GM19372 (cell line): ENCODE results near the gene INSYN2B.

Experiments used
- ATAC-seq: cut with Tn5 transposase; IDR thresholded peaks from one replicate; pipeline ENCODE4 v1.9.1; 2021; ENCODE audit warnings: mild to moderate bottlenecking, low read depth, moderate library complexity; ENCODE audit not compliant: unreplicated experiment

Gene INSYN2B

DNA sequence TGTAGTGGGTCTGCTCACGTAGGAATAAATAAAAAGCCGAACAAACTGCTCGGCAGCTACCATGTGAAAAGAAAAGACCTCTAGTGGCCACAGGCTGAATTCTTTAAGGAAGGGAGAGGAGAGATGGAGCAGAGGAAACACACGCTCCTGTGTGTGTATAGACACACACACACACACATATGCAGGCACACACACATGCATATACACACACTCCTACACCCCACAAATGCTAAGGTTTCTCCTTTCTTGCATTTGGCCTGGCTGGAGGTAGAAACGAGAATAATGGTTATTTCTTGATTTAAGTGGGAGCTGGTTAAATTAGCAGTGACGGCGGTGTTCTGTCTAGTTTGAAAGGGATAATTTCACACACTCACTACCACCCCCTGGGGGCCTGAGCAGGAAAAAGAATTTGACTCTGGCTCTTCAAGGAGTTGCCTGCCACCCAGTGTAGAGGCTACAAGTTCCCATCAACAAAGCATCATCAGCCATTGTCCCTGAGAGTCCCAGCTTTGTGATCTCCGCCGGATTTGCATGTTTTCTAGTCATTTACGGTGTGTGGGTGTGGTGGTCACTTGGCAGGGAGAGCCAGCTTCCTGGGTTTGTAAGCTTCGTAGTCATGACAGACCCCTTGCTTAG is at the start of gene INSYN2B:
Gene INSYN2B (minus strand): TSS at position 78 of the 636 bp plus-strand sequence. CDS start 96,597 bp downstream, outside the sequence.
- ATAC-seq: no peak

DNA sequence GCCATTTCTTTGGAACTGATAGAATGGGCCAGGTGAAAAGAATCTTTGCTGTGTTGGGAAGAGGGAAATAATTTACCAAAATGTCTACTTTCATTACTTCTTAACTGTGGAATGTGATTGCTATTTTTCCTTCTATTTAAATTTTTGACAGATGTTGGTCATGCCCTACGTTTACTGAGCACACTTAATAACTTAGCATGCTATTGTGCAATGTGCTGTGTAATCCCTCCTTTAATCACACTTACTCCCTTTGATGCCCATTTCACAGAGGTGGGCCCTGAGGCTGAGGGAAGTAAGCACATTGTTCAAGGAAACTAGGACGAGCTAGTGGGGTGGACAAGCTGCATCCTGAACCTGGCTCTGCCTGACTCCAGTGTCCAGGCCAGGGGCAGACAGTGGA is 47.8 kb upstream of the INSYN2B start:
- ATAC-seq: no peak

DNA sequence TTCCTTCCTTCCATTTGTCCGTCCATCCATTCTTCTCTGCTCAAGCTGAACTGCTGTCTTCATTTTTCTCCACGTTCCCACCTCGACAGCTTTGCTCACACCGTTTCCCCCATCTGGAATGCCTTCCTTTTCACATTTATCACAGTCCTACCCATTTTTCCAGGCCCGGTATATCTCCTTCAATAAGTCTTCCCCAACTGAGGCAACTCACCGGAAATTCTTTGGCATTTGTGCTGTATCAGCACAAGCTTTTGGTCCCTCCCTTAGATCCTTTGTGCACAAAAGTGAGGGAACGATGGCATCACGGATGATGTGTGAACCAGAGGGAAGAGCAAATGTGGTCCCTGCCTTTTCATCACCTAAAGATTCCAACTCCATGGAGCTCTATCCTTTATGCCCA is 45.6 kb upstream of the INSYN2B start:
- ATAC-seq: no peak

DNA sequence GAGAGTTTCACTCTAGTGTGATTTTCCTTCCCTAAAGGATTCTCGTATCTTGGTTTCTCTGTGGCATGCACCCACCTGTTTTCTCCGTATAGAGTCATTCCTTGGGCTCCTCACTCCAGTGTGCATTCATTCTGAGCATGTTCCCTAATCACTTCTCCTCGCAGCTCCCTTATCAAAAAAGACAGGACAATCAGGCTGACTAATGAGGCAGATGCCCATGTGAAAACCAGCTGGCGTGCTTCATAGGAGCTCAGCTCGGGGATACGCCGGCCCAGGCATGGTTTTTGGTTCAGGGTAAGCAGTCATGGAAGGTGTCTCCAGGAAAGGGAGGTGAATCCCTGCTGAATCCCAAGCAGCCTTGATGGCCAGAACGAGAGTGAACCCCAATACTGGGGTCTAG is 41.2 kb upstream of the INSYN2B start:
- ATAC-seq: no peak

DNA sequence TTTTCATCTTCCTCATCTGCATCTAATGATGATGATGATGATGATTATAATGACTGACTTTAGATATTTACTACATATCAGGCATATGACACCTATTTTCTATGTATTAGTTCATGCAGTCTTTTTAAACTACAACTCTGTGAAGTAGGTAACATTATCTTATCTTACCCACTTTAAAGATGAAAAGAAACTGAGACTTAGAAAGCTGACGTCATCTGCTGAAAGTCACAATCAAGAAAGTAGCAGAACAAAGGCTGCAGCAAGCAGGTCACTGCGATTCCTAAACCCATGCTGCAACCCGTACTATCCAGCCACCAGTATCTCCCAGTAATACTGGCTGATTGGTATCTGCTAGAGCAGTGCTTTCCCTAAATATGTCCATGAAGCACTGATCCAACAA is 40.1 kb upstream of the INSYN2B start:
- no peak for ATAC-seq

DNA sequence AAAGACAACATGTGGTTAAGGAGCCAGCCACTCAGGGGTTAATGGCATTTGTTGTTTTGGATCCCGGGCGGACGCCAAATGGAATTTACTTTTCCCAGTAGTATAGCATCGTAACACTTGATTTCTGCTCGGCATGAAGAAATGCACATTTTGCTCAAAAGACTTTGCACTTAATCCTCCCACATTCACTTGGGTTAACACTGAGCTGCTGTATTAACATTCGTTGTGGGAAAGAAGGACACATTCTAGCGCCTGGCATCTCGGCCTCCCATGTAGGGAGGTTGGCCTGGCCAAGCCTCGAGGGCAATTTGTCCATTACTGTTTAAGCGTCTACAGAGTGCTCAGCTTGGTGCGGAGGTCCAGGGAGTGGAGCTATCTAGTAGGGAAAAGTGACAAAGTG is 32.3 kb upstream of the INSYN2B start:
- ATAC-seq: no peak

DNA sequence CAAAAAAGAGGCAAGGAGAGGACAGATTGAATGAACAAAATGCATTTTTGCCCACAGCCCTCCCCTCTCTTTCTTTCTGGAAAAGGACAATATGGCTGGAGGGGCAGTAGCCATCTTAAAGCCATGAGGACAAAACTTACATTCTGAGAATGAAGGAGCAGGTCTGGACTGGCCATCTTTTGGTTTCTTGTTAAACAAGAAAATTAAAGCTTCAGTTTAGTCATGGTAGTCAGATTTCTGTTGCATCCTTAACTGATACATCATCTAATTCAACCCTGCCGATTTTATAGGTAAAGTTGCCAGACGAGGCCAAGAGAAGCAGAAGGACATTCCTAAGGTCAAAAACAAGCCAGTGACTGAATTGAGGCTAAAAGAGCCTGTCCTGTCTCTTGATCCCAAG is 31.5 kb upstream of the INSYN2B start:
- ATAC-seq: no peak

DNA sequence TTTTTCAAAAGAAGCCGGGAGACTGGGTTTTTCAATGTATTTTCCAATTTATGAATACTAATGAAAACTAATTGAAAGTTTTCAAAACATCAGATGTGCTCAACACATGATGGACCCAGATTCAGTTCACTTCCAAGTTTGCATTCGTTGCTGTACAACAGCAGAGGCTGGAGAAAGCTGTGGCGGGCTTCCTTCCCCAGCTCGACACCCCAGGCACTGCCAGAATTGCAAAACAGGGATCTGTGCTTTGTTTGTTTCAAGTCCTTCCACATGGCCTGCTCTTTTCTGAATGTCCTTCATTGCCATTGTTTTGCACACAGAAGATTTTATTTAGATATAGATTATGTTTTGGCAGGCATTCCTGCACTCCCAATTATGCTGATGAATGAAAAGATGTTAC is 30.3 kb upstream of the INSYN2B start:
- ATAC-seq: no peak

DNA sequence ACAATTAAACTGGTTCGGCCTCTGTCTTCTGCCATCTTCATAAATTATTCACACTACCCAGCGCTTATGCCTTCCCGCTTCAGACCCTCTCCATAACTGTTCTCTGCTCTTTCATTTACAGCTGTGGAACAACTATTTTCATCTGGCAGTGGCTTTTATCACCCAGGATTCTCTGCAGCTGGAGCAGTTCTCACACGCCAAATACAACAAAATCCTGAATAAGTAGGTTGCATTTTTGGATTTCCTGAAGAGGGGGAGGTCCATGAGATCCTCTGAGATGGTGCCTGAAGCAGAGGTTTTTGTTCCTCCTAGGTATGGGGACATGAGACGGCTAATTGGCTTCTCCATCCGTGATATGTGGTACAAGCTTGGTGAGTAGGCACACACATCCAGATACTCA is 28.1 kb upstream of the INSYN2B start:
- ATAC-seq: no peak

DNA sequence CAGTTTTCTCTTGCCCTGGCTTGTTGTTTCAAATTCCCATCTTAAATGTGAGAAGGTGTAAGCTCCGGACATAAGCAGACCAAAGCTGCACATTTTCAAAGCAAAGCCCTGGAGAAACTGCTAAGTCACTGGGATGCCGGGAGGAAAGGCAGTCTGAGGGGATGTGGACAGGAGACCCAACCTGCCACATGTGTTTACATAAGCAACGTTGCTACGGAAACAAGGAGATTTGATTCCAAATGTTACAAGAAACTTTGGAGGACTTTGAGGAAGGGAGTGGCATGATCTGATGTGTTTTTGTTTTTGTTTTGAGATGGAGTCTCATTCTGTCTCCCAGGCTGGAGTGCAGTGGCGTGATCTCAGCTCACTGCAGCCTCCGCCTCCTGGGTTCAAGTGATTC is 25.7 kb upstream of the INSYN2B start:
- ATAC-seq: no peak

DNA sequence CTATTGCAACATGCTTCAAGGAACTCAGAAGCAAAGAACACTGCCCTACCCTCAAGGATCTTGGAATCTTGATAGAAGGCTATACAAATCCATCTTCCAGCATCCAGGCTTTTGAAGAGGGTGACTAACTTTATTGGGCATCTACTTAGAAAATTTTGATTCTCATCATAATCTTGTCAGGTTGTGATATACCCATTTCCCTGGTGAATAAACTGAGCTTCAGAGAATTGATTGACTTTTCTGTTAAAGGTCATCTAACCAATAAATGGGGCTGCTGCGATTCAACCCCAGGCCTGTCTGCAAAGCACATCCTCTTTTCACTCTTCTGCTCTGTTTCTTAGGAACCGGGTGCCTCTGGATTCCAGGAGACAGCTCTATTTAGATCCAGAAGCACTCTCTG is 19.9 kb upstream of the INSYN2B start:
- ATAC-seq: no peak

DNA sequence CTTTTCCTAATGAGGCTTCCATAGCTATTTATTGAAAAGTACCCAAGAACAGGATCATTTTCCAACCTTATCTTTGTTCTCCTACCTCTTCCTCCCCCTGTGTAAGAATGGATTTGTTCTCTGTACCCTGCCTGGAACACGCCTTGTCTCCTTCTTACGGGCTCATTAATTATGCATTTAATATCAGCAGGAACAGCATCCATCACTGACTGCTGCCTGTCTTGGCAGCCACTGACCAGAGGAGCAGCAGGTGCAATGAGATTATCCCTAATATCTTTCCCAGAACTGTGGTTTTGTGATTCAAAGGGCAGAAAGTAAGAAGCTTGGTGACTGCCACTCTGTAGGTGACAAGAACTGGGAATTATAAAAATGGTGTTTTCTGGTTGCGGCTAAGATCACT is 19.3 kb upstream of the INSYN2B start:
- ATAC-seq: no peak

DNA sequence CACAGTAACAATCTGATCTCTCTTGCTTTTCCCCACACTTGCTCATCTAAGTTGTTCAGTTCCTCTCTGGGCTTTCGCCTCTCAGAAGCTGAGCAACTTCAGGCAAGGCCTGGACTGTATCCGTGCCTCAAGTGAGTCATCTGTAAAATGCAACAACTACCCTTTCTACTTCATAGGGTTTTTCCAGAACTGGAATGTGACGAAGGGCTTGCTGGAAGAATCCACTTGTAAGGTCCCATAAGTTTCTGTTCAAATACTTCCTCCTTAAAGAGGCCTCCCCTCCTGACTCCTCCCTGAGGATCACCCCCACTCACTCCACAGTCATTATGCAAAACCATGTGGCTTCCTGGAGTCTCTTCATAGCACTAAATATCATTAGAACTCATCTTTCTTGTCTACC is 17.5 kb upstream of the INSYN2B start:
- ATAC-seq: no peak

DNA sequence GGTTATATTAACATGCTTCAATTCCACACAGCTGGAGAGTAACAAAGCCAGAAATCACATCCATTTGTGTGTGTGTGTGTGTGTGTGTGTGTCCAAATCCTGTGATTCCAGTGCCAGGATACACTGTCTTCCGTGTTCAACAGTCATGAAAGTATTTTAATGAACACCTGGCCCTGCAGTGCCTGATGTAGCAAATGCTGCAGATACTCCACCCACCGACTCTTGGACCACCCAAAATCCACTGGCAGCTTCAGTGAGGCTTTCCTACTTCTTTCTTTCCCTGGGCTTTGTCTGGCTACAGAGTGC is 13.1 kb upstream of the INSYN2B start:
- no peak for ATAC-seq

DNA sequence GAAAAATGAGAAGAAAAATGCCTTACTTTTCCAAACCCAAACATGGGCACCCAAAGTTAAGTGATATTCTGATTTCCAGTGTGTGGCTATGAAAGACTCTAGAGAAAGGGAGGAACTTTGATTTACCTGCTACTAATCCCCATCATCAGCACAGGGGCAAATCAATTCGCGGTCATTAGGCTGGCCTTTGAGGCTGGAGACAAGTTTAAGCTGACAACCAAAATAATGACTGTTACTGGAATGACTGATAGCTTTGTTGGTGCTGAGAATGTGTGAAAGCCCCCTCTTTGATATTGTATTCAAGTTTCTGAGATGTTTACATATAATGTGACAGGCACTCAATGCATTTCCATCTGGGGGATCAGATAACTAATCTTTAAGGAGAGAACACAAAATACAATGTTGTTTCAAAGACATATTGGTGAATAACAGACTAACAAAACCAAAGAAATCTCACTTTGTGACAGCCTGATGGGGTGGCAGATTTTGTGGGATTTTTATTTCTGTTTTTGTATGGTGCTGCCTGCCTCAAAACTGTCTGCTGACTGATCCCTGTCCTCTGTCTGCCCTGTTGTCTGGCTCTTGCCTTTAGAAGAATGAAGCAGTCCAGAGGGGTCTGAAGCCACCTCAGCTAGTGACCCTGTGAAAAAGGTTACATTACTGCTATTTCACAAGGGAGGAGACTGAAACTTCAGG is 12.6 kb upstream of the INSYN2B start:
- ATAC-seq: no peak

DNA sequence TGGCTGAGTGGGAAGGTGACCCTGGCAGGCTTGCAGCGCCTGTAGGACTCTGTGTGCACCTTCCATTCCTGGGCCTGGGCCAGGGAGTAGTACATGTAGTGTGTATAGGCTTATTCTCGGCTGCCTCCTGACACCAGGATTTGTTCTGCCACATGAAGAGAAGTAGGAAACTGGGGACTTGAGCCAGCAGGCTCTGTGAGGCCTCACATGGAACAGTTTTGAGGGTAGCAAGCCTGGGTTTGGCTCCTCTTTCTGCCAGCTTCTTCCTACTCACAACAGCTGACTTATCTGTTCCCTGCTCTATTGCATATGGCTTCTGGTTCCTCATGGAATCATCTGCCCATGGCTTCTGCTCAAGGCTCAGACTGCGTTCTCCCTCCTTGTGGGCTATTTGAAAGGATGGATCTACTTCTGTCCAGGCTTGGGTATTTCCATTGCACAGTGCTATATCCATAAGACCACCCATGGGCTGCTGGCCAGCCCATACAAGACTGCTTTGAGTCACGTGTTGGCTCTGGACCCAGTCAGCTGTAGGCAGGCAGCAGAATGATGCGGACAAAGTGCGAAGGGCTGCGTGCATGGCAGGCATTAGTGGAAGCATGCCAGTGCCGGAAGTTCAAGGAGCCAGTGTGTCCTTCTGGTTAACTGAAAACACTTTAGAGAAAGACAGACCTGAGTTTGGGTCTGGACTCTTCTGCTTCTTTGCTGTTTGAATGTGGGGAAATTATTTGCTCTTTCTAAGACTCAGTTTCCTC is 11.0 kb upstream of the INSYN2B start:
- no peak for ATAC-seq

DNA sequence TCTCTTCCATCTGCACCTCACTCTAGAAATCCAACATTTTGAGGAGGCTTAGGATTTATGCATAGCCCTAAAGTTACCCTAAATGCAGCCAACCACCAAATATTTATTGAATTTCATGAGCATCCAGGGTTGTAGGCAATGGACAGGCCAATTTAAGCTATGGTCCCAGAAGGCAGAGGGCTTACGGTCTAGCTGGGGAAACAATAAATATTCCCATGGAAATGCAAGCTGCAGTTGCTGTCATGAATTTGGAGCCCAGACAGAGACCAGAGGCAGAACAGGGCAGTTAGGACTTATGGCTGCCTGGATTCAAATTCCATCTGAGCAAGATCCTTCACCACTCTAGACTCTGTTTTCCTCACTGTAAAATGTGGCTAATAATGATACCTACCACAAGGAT is 9.1 kb upstream of the INSYN2B start:
- ATAC-seq: no peak

DNA sequence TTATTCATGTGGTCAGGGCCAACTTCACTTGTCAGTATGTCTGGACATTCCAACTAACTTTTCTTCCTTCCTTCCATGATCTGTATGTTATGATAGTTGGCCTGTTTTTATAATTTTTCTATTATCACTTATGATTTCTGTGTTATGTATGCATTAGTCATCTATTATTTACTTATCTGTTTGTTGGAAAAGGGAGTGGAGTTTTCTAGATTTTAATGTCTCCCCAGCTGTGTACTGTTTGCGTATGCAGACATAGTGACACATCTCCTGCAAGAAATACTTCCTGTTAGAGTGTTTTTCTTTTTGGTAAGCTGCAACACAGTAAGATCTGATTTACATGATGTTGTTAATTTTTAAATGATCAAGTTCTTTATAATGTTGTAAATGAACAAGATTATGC is 8.7 kb upstream of the INSYN2B start:
- no peak for ATAC-seq

DNA sequence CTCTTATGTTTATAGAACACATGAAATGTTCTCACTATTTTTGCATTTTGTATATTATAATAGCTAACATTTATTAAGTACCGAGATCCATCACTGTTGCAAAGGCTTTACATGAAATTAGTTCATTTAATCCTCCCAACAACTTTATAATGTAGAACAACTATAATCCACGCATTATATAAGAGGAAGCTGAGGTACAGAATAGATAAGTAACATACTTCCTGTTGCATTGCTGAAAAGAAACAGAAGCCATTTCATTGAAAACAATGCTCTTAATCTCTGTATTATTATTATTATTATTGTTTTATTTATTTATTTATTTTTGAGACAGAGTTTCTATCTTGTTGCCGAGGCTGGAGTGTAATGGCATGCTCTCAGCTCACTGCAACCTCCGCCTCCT is 7.9 kb upstream of the INSYN2B start:
- no peak for ATAC-seq

DNA sequence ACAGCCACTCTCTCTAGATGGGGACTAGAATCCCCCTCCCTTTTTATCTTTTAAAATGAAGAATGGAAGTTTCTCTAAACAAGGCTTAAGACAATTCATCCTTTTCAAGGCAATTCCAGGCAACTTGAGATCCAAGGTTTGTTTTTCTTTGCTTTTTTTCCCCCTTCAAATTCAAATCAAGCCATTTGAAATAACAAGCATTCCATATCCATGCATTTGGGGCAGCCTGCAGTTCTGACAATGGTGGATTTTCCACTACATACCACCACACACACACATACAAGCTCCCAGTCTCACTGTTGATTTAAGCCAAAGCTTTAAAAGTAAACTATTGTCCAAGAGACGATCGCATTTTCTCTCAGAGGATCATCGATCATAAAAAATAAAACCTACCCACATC is 424 bp downstream of the INSYN2B start:
- ATAC-seq: no peak

DNA sequence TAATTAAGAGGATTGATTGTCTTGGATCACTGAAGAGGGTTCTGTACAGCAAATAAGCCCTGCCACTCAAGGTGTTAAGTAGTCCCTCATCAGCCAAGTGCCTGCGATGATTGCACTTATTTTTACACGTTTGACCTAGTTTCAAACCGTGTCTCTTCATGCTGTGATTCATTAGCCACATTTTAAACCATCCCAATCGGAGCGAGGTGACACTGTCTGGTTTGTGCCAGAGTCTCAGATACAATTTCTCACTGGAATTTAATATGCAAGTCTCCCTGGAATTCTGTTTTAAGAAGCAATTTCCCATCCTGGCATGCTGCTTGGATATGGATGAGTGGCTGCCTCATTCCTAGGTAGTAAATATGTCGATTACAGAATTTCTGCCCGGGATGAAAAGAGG is 1.6 kb downstream of the INSYN2B start:
- no peak for ATAC-seq
